HepG2 (cell line): ENCODE results near the gene NFE2. TPM values are rescaled to one million over a fixed set of nuclear protein-coding genes. Genes with fewer than 3 reads are reported as not detected.
A peak's percentile ranks its signal among the peaks of the same experiment; 100 is the strongest.

Source experiments
- ATAC-seq: fragments of 200-7000 bp; cut with Tn5 transposase; 3 replicates; pipeline ENCODE4 v1.9.1; 2020; ENCODE audit warnings: mild to moderate bottlenecking, moderate library complexity
- BruUV-seq: library from RNA; stranded (reverse); fragments of 400-500 nt; replicated peaks from 2 replicates; lab custom pipeline; 2021; lab: Mats Ljungman, UMichigan
- CTCF ChIA-PET: fragments of 300-600 bp; formaldehyde crosslinking; extraction: SDS; loops from one replicate; lab custom pipeline; 2021; ENCODE audit warnings: low total read pairs, inconsistent platforms, low intra/inter-chr PET ratio; lab: Yijun Ruan, JAX
- POLR2A ChIA-PET: fragments of 350-600 bp; sonication (Branson Sonifier 250); formaldehyde crosslinking; loops from one replicate; lab custom pipeline; 2020; ENCODE audit warnings: antibody characterized with exemption, inconsistent platforms; lab: Yijun Ruan, JAX
- DNase-seq: peaks from one replicate; pipeline ENCODE4 v3.0.0-alpha.2; 2015; ENCODE audit warnings: low spot score
- FAIRE-seq: peaks from 3 replicates; lab custom pipeline; 2011; peaks lifted over from hg19 to GRCh38; lab: Jason Lieb, UNC
- H2AFZ ChIP-seq: one replicate; pipeline ENCODE4 v1.6.1; 2011; ENCODE audit warnings: low read length, inconsistent platforms
- H3K27ac ChIP-seq: fragments of 300-600 bp; 3 replicates; pipeline ENCODE4 v1.8.0; 2011; ENCODE audit warnings: mixed run types, mild to moderate bottlenecking, mixed read lengths, low read length, inconsistent platforms; ENCODE audit not compliant: insufficient read depth; ENCODE audit errors: extremely low read length
- H3K27me3 ChIP-seq, 2 experiments: fragments of 200-600 bp in 1 of 2; 2 replicates in 1 of 2; 3 replicates in 1 of 2; pipeline versions ENCODE4 v1.6.0 to v1.8.0; 2011; ENCODE audit warnings: low read length in 2 of 2, mild to moderate bottlenecking in 2 of 2, moderate library complexity in 2 of 2, inconsistent platforms in 1 of 2; ENCODE audit not compliant: insufficient read depth in 2 of 2, control insufficient read depth in 1 of 2
- H3K36me3 ChIP-seq, 2 experiments: fragments of 200-600 bp in 1 of 2; replicated peaks in 1 of 2; 2 replicates in 1 of 2; 3 replicates in 1 of 2; pipeline versions ENCODE4 v1.5.1 to v1.8.0; 2011; ENCODE audit warnings: low read length in 2 of 2, inconsistent platforms in 1 of 2; ENCODE audit not compliant: insufficient read depth in 2 of 2, control insufficient read depth in 1 of 2
- H3K4me1 ChIP-seq: 2 replicates; pipeline ENCODE4 v1.5.1; 2012; ENCODE audit warnings: low read length, inconsistent platforms; ENCODE audit not compliant: insufficient read depth
- H3K4me2 ChIP-seq: 2 replicates; pipeline ENCODE4 v1.6.0; 2011; ENCODE audit warnings: low read depth, low read length, inconsistent platforms
- H3K4me3 ChIP-seq, 3 experiments: fragments of 200-600 bp in 1 of 3; sonication (generic), shearing (Covaris generic) in 1 of 3; replicated peaks in 1 of 3; 2 replicates each; pipeline ENCODE4 v1.5.1; 2011 to 2016; ENCODE audit warnings: low read length in 3 of 3, inconsistent platforms in 2 of 3, low read depth in 2 of 3, mild to moderate bottlenecking in 2 of 3, control low read depth in 1 of 3, mixed read lengths in 1 of 3; ENCODE audit not compliant: insufficient read depth in 1 of 3
- H3K79me2 ChIP-seq: one replicate; pipeline ENCODE4 v1.6.1; 2011; ENCODE audit warnings: low read length, inconsistent platforms; ENCODE audit not compliant: insufficient read depth
- H3K9ac ChIP-seq: 2 replicates; pipeline ENCODE4 v1.6.0; 2011; ENCODE audit warnings: mild to moderate bottlenecking, low read depth, low read length, inconsistent platforms; ENCODE audit not compliant: insufficient read depth
- H3K9me3 ChIP-seq: 2 replicates; pipeline ENCODE4 v1.5.1; 2012; ENCODE audit warnings: mild to moderate bottlenecking, low read length
- H4K20me1 ChIP-seq: 2 replicates; pipeline ENCODE4 v1.6.0; 2011; ENCODE audit warnings: inconsistent platforms, mild to moderate bottlenecking, low read length, moderate library complexity; ENCODE audit not compliant: insufficient read depth
- BRCA1 ChIP-seq: sonication (generic); formaldehyde crosslinking; IDR thresholded peaks from 2 replicates; pipeline ENCODE4 v1.4.0; 2020; ENCODE audit warnings: missing genetic modification reagents
- EZH2 ChIP-seq: conservative IDR thresholded peaks from 2 replicates; pipeline ENCODE4 v1.6.1; 2012; ENCODE audit warnings: mild to moderate bottlenecking, low read depth, low read length, moderate library complexity
- FOSL2 ChIP-seq: sonication (generic); formaldehyde crosslinking; IDR thresholded peaks from 2 replicates; pipeline ENCODE4 v1.4.0; 2020; ENCODE audit warnings: missing genetic modification reagents
- GLI4 ChIP-seq: sonication (generic); formaldehyde crosslinking; IDR thresholded peaks from 2 replicates; pipeline ENCODE4 v1.5.1; 2020; ENCODE audit warnings: missing genetic modification reagents, mild to moderate bottlenecking, moderate library complexity, borderline replicate concordance
- KDM1A ChIP-seq: IDR thresholded peaks from 2 replicates; pipeline ENCODE4 v1.6.1; 2016; ENCODE audit warnings: missing compliant biosample characterization
- LCORL ChIP-seq, 2 experiments: fragments of 450-650 bp in 1 of 2; sonication (generic) in 1 of 2; formaldehyde crosslinking in 1 of 2; IDR thresholded peaks; 2 replicates each; pipeline versions ENCODE4 v1.5.0 to v1.6.1; 2017 to 2020; ENCODE audit warnings: antibody characterized with exemption in 1 of 2, missing genetic modification reagents in 1 of 2
- MBD4 ChIP-seq: IDR thresholded peaks from 2 replicates; pipeline ENCODE4 v1.6.1; 2012; ENCODE audit warnings: low read length, inconsistent platforms, borderline replicate concordance
- PCBP1 ChIP-seq: fragments of 200-400 bp; formaldehyde crosslinking; IDR thresholded peaks from 2 replicates; pipeline ENCODE4 v1.6.1; 2017; ENCODE audit warnings: mild to moderate bottlenecking, low read depth, low read length, borderline replicate concordance
- PRMT3 ChIP-seq: sonication (generic); formaldehyde crosslinking; IDR thresholded peaks from 2 replicates; pipeline ENCODE4 v1.8.1; 2022; ENCODE audit warnings: low read depth, mild to moderate bottlenecking, moderate library complexity, missing genetic modification reagents, borderline replicate concordance
- SAP130 ChIP-seq: IDR thresholded peaks from 2 replicates; pipeline ENCODE4 v1.6.1; 2016; ENCODE audit warnings: low read depth
- SMAD9 ChIP-seq: sonication (generic); formaldehyde crosslinking; IDR thresholded peaks from 2 replicates; pipeline ENCODE4 v1.5.1; 2020; ENCODE audit warnings: mild to moderate bottlenecking, missing genetic modification reagents
- SMARCC2 ChIP-seq: fragments of 450-650 bp; IDR thresholded peaks from 2 replicates; pipeline ENCODE4 v1.6.1; 2017; ENCODE audit warnings: antibody characterized with exemption, mild to moderate bottlenecking
- SOX5 ChIP-seq: IDR thresholded peaks from 2 replicates; pipeline ENCODE4 v1.6.1; 2016; ENCODE audit warnings: borderline replicate concordance
- TSC22D2 ChIP-seq: sonication (generic); formaldehyde crosslinking; IDR thresholded peaks from 2 replicates; pipeline ENCODE4 v1.5.1; 2020; ENCODE audit warnings: missing genetic modification reagents, mild to moderate bottlenecking, borderline replicate concordance
- ZBTB3 ChIP-seq: sonication (generic); formaldehyde crosslinking; IDR thresholded peaks from 2 replicates; pipeline ENCODE4 v1.4.0; 2020; ENCODE audit warnings: low read depth, mild to moderate bottlenecking, moderate library complexity, missing genetic modification reagents, borderline replicate concordance
- ZNF766 ChIP-seq: sonication (generic); formaldehyde crosslinking; IDR thresholded peaks from 2 replicates; pipeline ENCODE4 v1.5.0; 2020; ENCODE audit warnings: missing genetic modification reagents, borderline replicate concordance
- ZNF839 ChIP-seq: sonication (generic); formaldehyde crosslinking; IDR thresholded peaks from 2 replicates; pipeline ENCODE4 v1.4.0; 2020; ENCODE audit warnings: missing genetic modification reagents, mild to moderate bottlenecking, borderline replicate concordance
- WGBS: methylation state at CpG from one replicate; pipeline ENCODE4 v1.1.6; 2017; ENCODE audit warnings: low lambda C conversion rate; 5-methylcytosine and 5-hydroxymethylcytosine counted together
- in situ Hi-C: cut with HindIII; loops from 2 replicates; pipeline ENCODE4 v1.10.0; 2017; ENCODE audit warnings: low pct_unique_long_range_greater_than_20kb; ENCODE audit not compliant: extremely low pct_ligation_motif_present
- intact Hi-C: fragments of 100-400 bp; cut with micrococcal nuclease; formaldehyde crosslinking; loops from one replicate; pipeline ENCODE4 v1.10.0; 2022; ENCODE audit not compliant: unreplicated experiment
- polyA plus RNA-seq, 8 experiments: library from polyadenylated mRNA; depleted of rRNA in 3 of 8; stranded (reverse) in 7 of 8; unstranded in 1 of 8; fragments of >200 nt; fragmentation: Illumina TruSeq in 4 of 8; extraction: Trizol in 4 of 8; gene quantifications; 2 replicates each; pipeline versions ENCODE4 v1.2.1 to v1.2.3, GENCODE V29; 2011 to 2016; ENCODE audit warnings: low read depth in 4 of 8, missing spikeins in 1 of 8, mixed read lengths in 1 of 8; ENCODE audit not compliant: insufficient read depth in 1 of 8
- total RNA-seq, 5 experiments: library from RNA; depleted of rRNA; stranded (reverse); fragments of >200 nt; fragmentation: Illumina TruSeq; extraction: Trizol; gene quantifications; 2 replicates each; pipeline ENCODE4 v1.2.3, GENCODE V29; 2016; ENCODE audit warnings: low read depth in 1 of 5
- TF ChIP-seq, protein P1 (sequence below): sonication (generic); formaldehyde crosslinking; IDR thresholded peaks from 2 replicates; pipeline ENCODE4 v1.8.0; 2022; ENCODE audit warnings: mild to moderate bottlenecking, missing genetic modification reagents; ENCODE audit not compliant: insufficient replicate concordance
- TF ChIP-seq, protein P2 (sequence below): sonication (generic); formaldehyde crosslinking; IDR thresholded peaks from 2 replicates; pipeline ENCODE4 v1.5.0; 2020; ENCODE audit warnings: missing genetic modification reagents, mild to moderate bottlenecking, borderline replicate concordance
- TF ChIP-seq, protein P3 (sequence below): sonication (generic); formaldehyde crosslinking; IDR thresholded peaks from 2 replicates; pipeline ENCODE4 v1.4.0; 2020; ENCODE audit warnings: missing genetic modification reagents

NFE2 gene
- total and polyA plus RNA-seq, 2 of the 13 experiments (the other 11 are each of a cell fraction or from before 2014, with no cell fraction given), result 4.5 to 7.8 TPM

DNA sequence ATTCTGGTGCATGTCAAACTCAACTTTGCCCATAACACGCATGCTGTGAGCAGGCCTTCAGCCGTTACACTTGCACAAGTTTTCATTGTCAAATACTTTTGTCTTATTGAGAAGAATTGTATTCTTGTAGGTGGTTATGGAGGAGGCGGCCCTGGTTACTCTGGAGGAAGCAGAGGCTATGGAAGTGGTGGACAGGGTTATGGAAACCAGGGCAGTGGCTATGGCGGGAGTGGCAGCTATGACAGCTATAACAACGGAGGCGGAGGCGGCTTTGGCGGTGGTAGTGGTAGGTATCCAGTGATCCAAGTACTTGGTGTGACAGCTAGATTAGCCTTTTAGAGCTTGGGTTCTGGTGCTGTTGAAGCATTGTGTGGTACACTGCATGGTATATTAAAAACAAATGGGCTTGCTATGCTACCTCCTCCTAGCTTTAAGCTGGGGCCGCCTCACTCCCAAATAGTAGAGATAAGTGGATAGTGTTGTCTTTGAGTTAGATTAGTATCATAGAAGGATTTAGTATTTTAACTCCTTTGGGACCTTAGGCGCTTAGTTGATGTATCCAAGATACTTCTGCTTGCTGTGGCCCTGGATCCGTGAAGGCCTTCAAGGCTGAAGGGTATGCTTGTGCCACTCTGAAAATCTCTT, 17.7 kb downstream of the NFE2 start:
- DNase-seq, result no peak
- Histone ChIP-seq H2AFZ (no peak overlapping the region), H3K79me2 (peaks cover 55% of the 10 kb centered on the region), H3K9ac (peak overlapping the region; percentile 100), H3K9me3 (no peaks in the 10 kb centered on the region), H3K36me3 (peaks cover 13 to 59% of the 10 kb centered on the region in 2 experiments), H3K27me3 (no peaks in the 10 kb centered on the region; a peak in 1 of 5 replicates), H3K4me2 (peak overlapping the region; percentile 79), H4K20me1 (peaks cover 65% of the 10 kb centered on the region), H3K4me1 (peaks cover 55% of the 10 kb centered on the region), H3K4me3 (peak overlapping the region; percentile 73 to 79 (median 76)), H3K27ac (no peak overlapping the region)
- 51% methylated on average over 11 of the region's 11 CpGs for WGBS
- no peak for FAIRE-seq
- in situ Hi-C loops (loop anchor here (5.0 kb wide), 1 partner anchor 44 kb away; the partner anchor contains the start of gene COPZ1), intact Hi-C loops (no loop called here)
- no TSS peak for BruUV-seq
- no peak for ATAC-seq
- CTCF ChIA-PET, result no interaction called here
- POLR2A ChIA-PET, result interaction anchor here (1.5 to 5.2 kb wide), 4 partner anchors 11 to 76 kb away, joined by 7 to 65 read pairs (median 13); partner anchors contain the start of genes COPZ1 and NFE2
- TF ChIP-seq PCBP1, result no peak
- TF ChIP-seq, protein P1, sequence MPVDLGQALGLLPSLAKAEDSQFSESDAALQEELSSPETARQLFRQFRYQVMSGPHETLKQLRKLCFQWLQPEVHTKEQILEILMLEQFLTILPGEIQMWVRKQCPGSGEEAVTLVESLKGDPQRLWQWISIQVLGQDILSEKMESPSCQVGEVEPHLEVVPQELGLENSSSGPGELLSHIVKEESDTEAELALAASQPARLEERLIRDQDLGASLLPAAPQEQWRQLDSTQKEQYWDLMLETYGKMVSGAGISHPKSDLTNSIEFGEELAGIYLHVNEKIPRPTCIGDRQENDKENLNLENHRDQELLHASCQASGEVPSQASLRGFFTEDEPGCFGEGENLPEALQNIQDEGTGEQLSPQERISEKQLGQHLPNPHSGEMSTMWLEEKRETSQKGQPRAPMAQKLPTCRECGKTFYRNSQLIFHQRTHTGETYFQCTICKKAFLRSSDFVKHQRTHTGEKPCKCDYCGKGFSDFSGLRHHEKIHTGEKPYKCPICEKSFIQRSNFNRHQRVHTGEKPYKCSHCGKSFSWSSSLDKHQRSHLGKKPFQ (CRISPR knock-in tag), result no peak
- TF ChIP-seq EZH2, result no peak
- TF ChIP-seq, protein P2, sequence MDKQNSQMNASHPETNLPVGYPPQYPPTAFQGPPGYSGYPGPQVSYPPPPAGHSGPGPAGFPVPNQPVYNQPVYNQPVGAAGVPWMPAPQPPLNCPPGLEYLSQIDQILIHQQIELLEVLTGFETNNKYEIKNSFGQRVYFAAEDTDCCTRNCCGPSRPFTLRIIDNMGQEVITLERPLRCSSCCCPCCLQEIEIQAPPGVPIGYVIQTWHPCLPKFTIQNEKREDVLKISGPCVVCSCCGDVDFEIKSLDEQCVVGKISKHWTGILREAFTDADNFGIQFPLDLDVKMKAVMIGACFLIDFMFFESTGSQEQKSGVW (CRISPR knock-in tag), result no peak
- TF ChIP-seq SMARCC2, result no peak
- TF ChIP-seq SAP130, result 0 out of 2 replicates have a peak, but pooled peaks have one; percentile 10
- no peak for TF ChIP-seq FOSL2 (CRISPR knock-in tag)
- no peak for TF ChIP-seq ZNF839 (CRISPR knock-in tag)
- TF ChIP-seq, protein P3, sequence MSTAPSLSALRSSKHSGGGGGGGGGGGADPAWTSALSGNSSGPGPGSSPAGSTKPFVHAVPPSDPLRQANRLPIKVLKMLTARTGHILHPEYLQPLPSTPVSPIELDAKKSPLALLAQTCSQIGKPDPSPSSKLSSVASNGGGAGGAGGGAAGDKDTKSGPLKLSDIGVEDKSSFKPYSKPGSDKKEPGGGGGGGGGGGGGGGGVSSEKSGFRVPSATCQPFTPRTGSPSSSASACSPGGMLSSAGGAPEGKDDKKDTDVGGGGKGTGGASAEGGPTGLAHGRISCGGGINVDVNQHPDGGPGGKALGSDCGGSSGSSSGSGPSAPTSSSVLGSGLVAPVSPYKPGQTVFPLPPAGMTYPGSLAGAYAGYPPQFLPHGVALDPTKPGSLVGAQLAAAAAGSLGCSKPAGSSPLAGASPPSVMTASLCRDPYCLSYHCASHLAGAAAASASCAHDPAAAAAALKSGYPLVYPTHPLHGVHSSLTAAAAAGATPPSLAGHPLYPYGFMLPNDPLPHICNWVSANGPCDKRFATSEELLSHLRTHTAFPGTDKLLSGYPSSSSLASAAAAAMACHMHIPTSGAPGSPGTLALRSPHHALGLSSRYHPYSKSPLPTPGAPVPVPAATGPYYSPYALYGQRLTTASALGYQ (CRISPR knock-in tag), result no peak
- no peak for TF ChIP-seq ZNF766 (CRISPR knock-in tag)
- TF ChIP-seq PRMT3 (CRISPR knock-in tag), result no peak
- TF ChIP-seq TSC22D2 (CRISPR knock-in tag), result no peak
- TF ChIP-seq SMAD9 (CRISPR knock-in tag), result no peak
- TF ChIP-seq MBD4, result 0 out of 2 replicates have a peak, but pooled peaks have one; percentile 56
- TF ChIP-seq KDM1A (CRISPR knock-in tag), result no peak
- no peak for TF ChIP-seq BRCA1 (CRISPR knock-in tag)
- TF ChIP-seq LCORL (IDR thresholded peaks at IDR 0.05), result no peak
- no peak for TF ChIP-seq LCORL (CRISPR knock-in tag; IDR thresholded peaks at IDR 0.05)
- TF ChIP-seq ZBTB3 (CRISPR knock-in tag), result no peak
- TF ChIP-seq GLI4 (CRISPR knock-in tag), result no peak
- no peak for TF ChIP-seq SOX5 (CRISPR knock-in tag)
